GM10266 (cell line): ENCODE measurements around the gene LUZP2.

Experiments
- DNase-seq: peaks from one replicate; pipeline ENCODE4 v3.0.0; 2012; ENCODE audit errors: extremely low spot score
- TF ChIP-seq, protein P1 (sequence below): IDR thresholded peaks from 2 replicates; pipeline ENCODE4 v1.5.1; 2012; ENCODE audit warnings: mild to moderate bottlenecking, low read depth; ENCODE audit not compliant: control insufficient read depth, insufficient read depth; ENCODE audit errors: missing control alignments

The LUZP2 gene

DNA sequence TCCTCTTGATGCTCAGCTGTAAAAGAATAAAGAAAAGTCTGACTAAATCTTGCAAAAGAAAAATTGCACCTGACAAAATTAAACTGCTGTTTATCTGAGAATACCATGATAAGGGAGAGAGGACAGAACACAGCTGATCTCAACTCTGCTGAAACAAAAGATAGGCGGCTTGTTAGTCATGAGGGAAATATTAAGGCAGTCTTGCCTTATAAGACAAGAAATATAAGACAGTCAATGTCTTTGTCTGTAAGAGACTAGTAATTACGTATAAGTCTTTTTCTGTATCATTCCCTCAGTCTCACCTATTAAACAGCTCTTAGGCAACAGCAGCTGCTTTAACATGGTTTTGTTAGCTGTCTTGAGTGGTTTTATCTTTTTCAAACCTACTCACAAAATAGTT is 296.6 kb downstream of the LUZP2 start:
- DNase-seq = no peak
- TF ChIP-seq, protein P1, sequence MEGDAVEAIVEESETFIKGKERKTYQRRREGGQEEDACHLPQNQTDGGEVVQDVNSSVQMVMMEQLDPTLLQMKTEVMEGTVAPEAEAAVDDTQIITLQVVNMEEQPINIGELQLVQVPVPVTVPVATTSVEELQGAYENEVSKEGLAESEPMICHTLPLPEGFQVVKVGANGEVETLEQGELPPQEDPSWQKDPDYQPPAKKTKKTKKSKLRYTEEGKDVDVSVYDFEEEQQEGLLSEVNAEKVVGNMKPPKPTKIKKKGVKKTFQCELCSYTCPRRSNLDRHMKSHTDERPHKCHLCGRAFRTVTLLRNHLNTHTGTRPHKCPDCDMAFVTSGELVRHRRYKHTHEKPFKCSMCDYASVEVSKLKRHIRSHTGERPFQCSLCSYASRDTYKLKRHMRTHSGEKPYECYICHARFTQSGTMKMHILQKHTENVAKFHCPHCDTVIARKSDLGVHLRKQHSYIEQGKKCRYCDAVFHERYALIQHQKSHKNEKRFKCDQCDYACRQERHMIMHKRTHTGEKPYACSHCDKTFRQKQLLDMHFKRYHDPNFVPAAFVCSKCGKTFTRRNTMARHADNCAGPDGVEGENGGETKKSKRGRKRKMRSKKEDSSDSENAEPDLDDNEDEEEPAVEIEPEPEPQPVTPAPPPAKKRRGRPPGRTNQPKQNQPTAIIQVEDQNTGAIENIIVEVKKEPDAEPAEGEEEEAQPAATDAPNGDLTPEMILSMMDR = no peak

DNA sequence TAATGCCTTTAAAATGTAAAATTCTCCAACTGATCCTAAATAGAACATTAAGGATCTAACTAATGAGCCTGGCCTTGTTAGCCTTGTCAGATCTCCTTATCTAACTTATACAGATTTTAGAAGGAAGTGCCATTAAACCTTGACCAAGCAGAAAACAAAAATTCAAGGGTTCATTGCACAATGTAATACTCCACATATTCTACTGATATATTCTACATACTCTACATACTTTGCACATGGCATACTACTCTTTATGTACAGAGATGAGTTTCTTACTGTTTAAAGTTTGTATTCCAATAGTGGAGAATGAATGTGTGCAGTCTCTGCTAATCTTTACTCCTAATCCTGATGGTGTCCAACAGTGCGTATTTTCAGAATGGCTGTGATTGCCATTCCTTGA is 297.2 kb downstream of the LUZP2 start:
- TF ChIP-seq, protein P1 = no peak
- no peak for DNase-seq

DNA sequence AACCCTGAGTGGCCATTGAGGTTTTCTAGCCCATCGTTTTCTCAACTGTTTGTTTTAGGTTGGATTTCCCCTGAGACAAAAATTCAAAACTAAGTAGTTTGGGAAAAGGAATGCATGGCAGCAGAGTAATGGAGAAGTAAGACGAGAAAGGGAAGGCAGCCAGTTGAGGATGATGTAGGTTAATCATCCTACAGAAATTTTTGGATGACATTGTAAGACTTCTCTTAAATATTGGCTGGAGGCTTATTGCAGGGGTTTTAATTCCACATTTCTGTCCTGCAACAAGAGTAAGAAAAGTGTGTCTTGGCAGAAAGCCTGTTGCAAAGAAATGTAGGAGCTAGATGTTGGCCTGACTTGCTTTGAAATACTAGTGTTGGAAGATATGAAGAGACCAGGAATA is 308.8 kb downstream of the LUZP2 start:
- TF ChIP-seq, protein P1 = no peak
- no peak for DNase-seq

DNA sequence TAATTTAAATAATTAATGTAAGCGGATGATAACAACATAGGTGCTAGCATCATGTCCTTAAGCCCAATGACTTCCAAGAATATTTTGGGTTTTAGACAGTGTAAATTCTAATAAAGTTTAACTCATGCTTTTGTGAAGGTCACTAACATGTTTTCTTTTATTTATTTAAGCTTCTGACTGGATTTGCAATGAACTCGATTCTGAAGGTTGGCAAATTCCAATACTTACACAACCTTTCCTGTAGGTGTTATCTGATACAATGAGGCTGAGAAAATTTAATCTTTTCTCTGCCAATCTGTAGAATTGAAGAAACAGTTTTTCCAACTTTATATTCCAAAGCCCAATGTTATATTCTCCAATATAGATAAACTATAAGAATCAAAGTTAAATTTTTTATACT is 311.3 kb downstream of the LUZP2 start:
- no peak for DNase-seq
- TF ChIP-seq, protein P1 = no peak

DNA sequence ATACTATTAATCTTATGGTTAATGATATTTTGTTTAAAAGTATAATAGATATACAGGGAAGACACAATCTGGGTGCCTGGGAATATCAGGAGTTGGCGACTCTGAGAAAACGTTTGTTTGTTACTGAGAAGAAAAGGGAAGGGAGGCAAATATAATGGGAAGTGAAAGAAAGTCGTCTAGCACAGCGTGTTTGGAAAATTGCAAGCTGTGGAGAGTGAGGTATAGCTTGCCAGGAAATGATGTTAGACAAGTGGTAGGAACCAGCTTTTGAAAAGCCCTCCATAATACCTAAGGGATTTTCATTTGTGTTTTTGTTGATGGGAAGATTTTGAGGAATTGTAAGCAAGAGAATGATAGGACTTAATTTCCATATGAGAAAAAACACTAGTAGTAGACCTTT is 322.2 kb downstream of the LUZP2 start:
- TF ChIP-seq, protein P1 = no peak
- DNase-seq = no peak

DNA sequence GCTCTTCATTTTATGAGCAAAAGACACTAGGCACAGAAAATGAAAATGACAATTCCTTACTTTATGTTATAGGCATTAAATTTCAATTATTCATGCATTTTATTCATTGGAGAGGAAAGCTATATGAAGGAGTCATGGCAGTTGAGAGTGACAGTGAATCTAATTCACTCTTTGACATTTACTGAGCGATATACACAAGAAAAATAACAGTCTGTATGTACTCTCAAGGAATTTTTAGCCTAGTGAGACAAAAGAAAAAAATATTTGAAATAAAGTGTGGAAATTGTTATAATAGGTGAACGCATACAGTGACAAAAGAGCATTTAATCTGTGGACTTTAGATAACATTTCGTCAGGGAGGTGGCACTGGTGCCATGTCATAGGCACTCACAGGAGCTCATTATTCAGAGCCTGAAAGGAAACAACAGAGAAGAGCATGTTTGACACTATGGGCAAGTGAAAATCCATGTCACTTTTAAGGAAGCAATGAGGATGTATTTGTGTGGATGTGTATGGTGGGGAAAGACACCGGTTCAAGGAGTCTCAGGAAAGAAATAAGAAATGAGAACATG is 323.1 kb downstream of the LUZP2 start:
- DNase-seq = no peak
- TF ChIP-seq, protein P1 = no peak

DNA sequence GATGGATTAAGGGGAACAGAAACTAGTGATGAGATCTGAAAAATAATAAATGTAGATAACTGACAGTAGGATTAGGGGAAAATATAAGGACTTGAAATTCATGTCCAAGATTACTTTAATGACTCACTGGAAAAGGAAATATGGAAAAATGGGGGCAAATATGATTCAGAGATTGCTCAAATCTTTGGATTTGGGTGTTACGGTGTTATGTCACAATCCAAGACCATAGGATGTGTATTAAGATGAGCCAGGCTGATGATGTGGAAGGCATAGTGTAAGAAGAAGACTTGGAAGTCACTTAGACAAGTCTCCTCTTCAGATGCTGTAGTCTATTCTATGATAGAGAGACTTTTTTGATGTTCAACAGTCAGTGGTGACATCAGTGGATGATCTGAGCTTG is 323.7 kb downstream of the LUZP2 start:
- TF ChIP-seq, protein P1 = no peak

More for the DNA sequence above, 323.7 kb downstream of the LUZP2 start:
- no peak for DNase-seq
